Prostate gland (tissue), 2 donors: ENCODE data around the gene PRRT1B. TPM values are rescaled to one million over a fixed set of nuclear protein-coding genes. Genes with fewer than 3 reads are reported as not detected.

Experiments used
- DNase-seq: peaks from one replicate; pipeline ENCODE4 v3.0.0-alpha.2; 2019; ENCODE audit warnings: low spot score
- H3K27ac ChIP-seq, 2 donors: fragments of 200-600 bp; sonication (generic); 2 replicates each; pipeline ENCODE4 v1.5.1; 2017 to 2019
- H3K27me3 ChIP-seq: fragments of 200-600 bp; sonication (generic); replicated peaks from 2 replicates; pipeline ENCODE4 v1.5.1; 2019; ENCODE audit not compliant: insufficient read depth
- H3K36me3 ChIP-seq, 2 donors: fragments of 200-600 bp; sonication (generic); 1 replicate in 1 of 2; 2 replicates in 1 of 2; pipeline versions ENCODE4 v1.5.1 to v1.8.1; 2017 to 2019
- H3K4me1 ChIP-seq: fragments of 200-600 bp; sonication (generic); replicated peaks from 2 replicates; pipeline ENCODE4 v1.5.1; 2019
- H3K4me3 ChIP-seq, 2 donors: fragments of 200-600 bp; sonication (generic); 2 replicates each; pipeline ENCODE4 v1.5.1; 2017 to 2019
- H3K9me3 ChIP-seq: fragments of 200-600 bp; sonication (generic); 2 replicates; pipeline ENCODE4 v1.5.1; 2017
- POLR2A ChIP-seq: fragments of 450-650 bp; IDR thresholded peaks from one replicate; pipeline ENCODE4 v1.6.1; 2016; ENCODE audit warnings: antibody characterized with exemption, mild to moderate bottlenecking
- POLR2AphosphoS5 ChIP-seq: sonication (generic); formaldehyde crosslinking; IDR thresholded peaks from one replicate; pipeline ENCODE4 v1.6.1; 2017; ENCODE audit warnings: antibody characterized with exemption
- WGBS: methylation state at CpG from one replicate; pipeline ENCODE4 v1.1.5; 2018; 5-methylcytosine and 5-hydroxymethylcytosine counted together
- intact Hi-C: fragments of 100-400 bp; cut with DNase I; formaldehyde crosslinking; loops from one replicate; pipeline ENCODE4 v1.14.2; 2022
- total RNA-seq, 2 donors: library from RNA; depleted of rRNA; stranded (reverse); fragments of >200 nt; gene quantifications; one replicate each; pipeline ENCODE4 v1.1.0, GENCODE V29; 2016
- TF ChIP-seq, protein P1 (sequence below), 4 experiments: fragments of 200-600 bp in 2 of 4; fragments of 450-650 bp in 2 of 4; sonication (generic) in 2 of 4; IDR thresholded peaks; 1 replicate in 3 of 4; 2 replicates in 1 of 4; pipeline ENCODE4 v1.5.1; 2016 to 2019; ENCODE audit warnings: antibody characterized with exemption in 4 of 4, mild to moderate bottlenecking in 2 of 4, moderate library complexity in 2 of 4

Gene PRRT1B
- total RNA-seq, 2 donors from 2014 or later = 3.7 to 25.4 TPM

GRCh38 chr9:131589993-131590392 lies 44.7 kb downstream of the PRRT1B start:
- H3K4me1 ChIP-seq = no peaks in the 10 kb centered on the region
- WGBS = 94% methylated on average over 14 of the region's 14 CpGs
- DNase-seq = no peak
- no peak overlapping the region for H3K4me3 ChIP-seq
- H3K36me3 ChIP-seq = peaks cover 7 to 12% of the 10 kb centered on the region in 2 donors
- H3K27ac ChIP-seq = no peak overlapping the region
- intact Hi-C loops = no loop called here
- H3K9me3 ChIP-seq = no peaks in the 10 kb centered on the region
- no peaks in the 10 kb centered on the region for H3K27me3 ChIP-seq
- TF ChIP-seq POLR2A = no peak
- no peak for TF ChIP-seq POLR2AphosphoS5
- TF ChIP-seq, protein P1, sequence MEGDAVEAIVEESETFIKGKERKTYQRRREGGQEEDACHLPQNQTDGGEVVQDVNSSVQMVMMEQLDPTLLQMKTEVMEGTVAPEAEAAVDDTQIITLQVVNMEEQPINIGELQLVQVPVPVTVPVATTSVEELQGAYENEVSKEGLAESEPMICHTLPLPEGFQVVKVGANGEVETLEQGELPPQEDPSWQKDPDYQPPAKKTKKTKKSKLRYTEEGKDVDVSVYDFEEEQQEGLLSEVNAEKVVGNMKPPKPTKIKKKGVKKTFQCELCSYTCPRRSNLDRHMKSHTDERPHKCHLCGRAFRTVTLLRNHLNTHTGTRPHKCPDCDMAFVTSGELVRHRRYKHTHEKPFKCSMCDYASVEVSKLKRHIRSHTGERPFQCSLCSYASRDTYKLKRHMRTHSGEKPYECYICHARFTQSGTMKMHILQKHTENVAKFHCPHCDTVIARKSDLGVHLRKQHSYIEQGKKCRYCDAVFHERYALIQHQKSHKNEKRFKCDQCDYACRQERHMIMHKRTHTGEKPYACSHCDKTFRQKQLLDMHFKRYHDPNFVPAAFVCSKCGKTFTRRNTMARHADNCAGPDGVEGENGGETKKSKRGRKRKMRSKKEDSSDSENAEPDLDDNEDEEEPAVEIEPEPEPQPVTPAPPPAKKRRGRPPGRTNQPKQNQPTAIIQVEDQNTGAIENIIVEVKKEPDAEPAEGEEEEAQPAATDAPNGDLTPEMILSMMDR (IDR thresholded peaks at IDR 0.05) = no peak

DNA sequence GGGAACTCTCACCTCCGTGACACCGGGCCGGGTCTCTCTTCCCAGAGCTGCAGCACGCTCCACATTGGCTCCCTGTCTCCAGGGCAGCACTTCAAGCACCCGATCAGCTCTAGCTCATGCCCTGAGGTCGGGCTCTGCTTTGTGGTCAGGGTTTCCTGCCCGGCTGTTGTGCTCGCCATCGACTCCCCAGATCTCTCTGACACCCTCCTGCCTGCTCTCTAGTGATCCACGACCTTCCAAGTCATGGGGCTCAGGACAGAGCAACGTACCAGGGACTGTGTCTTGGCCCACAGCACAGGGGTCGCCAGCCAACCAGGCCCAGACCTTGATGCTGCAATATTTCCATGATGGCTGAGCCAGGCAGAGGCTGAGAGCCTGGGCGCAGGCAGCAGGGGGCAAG lies 45.1 kb downstream of the PRRT1B start:
- Histone ChIP-seq H3K36me3 (peaks cover 7 to 11% of the 10 kb centered on the region in 2 donors), H3K9me3 (no peaks in the 10 kb centered on the region), H3K27me3 (no peaks in the 10 kb centered on the region), H3K4me3 (no peak overlapping the region), H3K4me1 (no peaks in the 10 kb centered on the region), H3K27ac (no peak overlapping the region)
- TF ChIP-seq POLR2A (no peak), POLR2AphosphoS5 (no peak)
- TF ChIP-seq, protein P1 (IDR thresholded peaks at IDR 0.05) = no peak
- DNase-seq = no peak
- intact Hi-C loops = no loop called here
- 91% methylated on average over 13 of the region's 13 CpGs for whole genome bisulfite sequencing

DNA sequence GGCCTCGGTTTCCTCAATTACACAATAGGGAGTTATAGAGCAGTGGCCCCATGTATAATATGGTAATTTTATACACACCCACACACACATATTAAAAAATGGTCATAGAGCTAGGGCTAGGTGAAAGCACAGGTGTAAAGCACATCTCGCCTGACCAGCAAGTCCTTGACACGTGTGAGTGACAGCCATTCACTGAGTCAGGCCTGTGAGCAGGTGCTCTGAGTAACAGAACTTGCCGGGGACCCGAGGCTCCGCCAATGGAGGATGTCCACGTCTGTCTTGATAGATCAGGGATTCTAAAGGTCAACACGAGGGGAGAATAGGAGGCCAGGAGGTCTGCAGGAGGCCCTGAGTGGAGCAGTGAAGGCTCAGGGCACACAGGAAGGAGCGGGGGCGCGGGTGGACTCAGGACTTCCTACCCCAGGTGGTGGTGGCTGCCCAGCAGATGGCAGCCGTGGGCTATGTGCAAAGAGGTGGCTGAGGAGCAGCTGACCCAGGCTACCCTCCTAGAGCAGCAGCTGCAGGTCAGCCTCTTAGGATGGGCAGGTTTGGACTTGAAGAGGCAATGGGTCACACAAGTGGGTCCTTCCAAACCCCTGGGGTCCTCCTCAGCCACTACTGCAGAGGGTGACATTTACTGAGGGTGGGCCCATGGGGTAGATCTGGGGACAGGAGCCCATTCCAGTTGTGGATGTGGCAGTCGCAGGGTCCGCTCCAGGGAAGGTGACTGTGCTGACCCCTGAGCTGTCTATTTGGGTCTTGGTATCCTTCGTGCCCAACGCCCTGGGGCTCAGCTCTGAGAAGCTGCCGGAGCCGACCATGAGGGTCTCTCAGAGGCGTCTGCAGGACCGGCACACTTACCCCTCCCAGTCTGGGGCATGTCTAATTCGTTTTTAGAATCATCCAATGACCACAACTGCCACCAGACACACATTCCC lies 45.9 kb downstream of the PRRT1B start:
- no peaks in the 10 kb centered on the region for H3K27me3 ChIP-seq
- H3K9me3 ChIP-seq = no peaks in the 10 kb centered on the region
- WGBS = 68% methylated on average over 21 of the region's 21 CpGs
- H3K36me3 ChIP-seq = peaks cover 7 to 11% of the 10 kb centered on the region in 2 donors
- TF ChIP-seq POLR2A (no peak), POLR2AphosphoS5 (peak; percentile 48)
- TF ChIP-seq, protein P1 (IDR thresholded peaks at IDR 0.05) = peak; percentile 59 to 96 (median 90)
- H3K4me1 ChIP-seq = no peaks in the 10 kb centered on the region
- no peak overlapping the region for H3K27ac ChIP-seq
- no peak overlapping the region for H3K4me3 ChIP-seq
- DNase-seq = peak; percentile 75
- intact Hi-C loops = loop anchor here (1.0 kb wide), 1 partner anchor 149 kb away; the partner anchor contains the start of gene RAPGEF1

GRCh38 chr9:131591845-131592208 lies 46.5 kb downstream of the PRRT1B start:
- WGBS = 76% methylated on average over 6 of the region's 6 CpGs
- H3K36me3 ChIP-seq = peaks cover 7 to 15% of the 10 kb centered on the region in 2 donors
- no peak for DNase-seq
- intact Hi-C loops = loop anchor here (1.0 kb wide), 1 partner anchor 148 kb away; the partner anchor contains the start of gene RAPGEF1
- H3K27me3 ChIP-seq = no peaks in the 10 kb centered on the region
- TF ChIP-seq POLR2AphosphoS5 (no peak), POLR2A (no peak)
- TF ChIP-seq, protein P1 (IDR thresholded peaks at IDR 0.05) = no peak
- no peak overlapping the region for H3K4me3 ChIP-seq
- H3K4me1 ChIP-seq = no peaks in the 10 kb centered on the region
- no peaks in the 10 kb centered on the region for H3K9me3 ChIP-seq
- no peak overlapping the region for H3K27ac ChIP-seq
